Fibroblast of villous mesenchyme (primary cell): ENCODE measurements around the gene SPDEF. TPM values are rescaled to one million over a fixed set of nuclear protein-coding genes. Genes with fewer than 3 reads are reported as not detected.

ENCODE experiments used
- DNase-seq: peaks from one replicate; pipeline ENCODE4 v3.0.0-alpha.2; 2010; ENCODE audit warnings: low read depth
- H3K4me3 ChIP-seq: 2 replicates; pipeline ENCODE4 v1.5.1; 2011; ENCODE audit warnings: low read depth, mild to moderate bottlenecking, low read length
- total RNA-seq: library from RNA; depleted of rRNA; stranded (reverse); fragments of >200 nt; gene quantifications from 2 replicates; pipeline ENCODE4 v1.2.3, GENCODE V29; 2012
- TF ChIP-seq, protein P1 (sequence below): IDR thresholded peaks from 2 replicates; pipeline ENCODE4 v1.5.1; 2012; ENCODE audit warnings: low read depth, mild to moderate bottlenecking, low read length; ENCODE audit not compliant: insufficient read depth

Gene SPDEF
- total RNA-seq, 1 donor: under 0.01 TPM

DNA sequence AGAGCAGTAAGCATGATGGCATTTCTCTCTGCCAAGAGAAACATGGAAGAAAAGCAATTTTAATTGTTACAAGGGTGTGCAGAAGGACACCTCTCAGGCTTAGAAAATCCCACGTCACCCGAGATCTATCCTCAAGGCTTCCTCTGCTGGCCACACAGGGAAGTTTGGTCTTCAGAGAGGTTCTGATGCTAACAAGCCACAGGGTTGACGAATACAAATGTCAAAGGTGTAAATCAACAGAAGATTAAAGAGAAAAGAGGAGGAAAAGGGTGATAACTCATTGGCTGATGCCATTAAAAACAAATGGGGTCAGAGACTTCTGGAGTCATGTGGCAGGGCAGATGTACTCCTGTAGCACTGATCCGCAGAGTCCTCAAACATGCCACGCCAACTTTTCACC lies 33.6 kb upstream of the SPDEF start:
- H3K4me3 ChIP-seq: no peak overlapping the region
- DNase-seq: no peak
- TF ChIP-seq, protein P1, sequence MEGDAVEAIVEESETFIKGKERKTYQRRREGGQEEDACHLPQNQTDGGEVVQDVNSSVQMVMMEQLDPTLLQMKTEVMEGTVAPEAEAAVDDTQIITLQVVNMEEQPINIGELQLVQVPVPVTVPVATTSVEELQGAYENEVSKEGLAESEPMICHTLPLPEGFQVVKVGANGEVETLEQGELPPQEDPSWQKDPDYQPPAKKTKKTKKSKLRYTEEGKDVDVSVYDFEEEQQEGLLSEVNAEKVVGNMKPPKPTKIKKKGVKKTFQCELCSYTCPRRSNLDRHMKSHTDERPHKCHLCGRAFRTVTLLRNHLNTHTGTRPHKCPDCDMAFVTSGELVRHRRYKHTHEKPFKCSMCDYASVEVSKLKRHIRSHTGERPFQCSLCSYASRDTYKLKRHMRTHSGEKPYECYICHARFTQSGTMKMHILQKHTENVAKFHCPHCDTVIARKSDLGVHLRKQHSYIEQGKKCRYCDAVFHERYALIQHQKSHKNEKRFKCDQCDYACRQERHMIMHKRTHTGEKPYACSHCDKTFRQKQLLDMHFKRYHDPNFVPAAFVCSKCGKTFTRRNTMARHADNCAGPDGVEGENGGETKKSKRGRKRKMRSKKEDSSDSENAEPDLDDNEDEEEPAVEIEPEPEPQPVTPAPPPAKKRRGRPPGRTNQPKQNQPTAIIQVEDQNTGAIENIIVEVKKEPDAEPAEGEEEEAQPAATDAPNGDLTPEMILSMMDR: no peak

DNA sequence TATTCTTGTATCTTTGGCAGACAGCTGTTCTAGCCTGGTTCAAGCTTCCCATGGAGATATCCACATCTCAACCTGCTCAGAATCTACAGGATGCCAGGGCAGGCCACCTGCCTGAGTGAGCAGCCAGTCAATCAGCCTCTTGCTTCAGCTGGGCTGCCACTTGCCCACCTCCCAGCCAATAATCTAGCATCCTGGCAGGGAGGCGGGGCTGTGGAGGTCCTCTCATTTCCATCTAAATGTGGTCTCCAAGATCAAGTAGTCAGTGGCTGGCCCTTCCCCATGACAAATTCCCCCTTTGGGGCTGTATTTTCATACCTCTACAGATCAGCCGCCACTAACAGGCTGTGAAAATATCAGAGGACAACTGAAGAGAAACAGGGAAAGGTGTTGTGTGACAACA lies 33.0 kb upstream of the SPDEF start:
- no peak overlapping the region for H3K4me3 ChIP-seq
- no peak for DNase-seq
- TF ChIP-seq, protein P1: no peak

GRCh38 chr6:34587851-34588250 lies 31.7 kb upstream of the SPDEF start:
- TF ChIP-seq, protein P1: no peak
- DNase-seq: no peak
- no peak overlapping the region for H3K4me3 ChIP-seq

GRCh38 chr6:34587325-34587724 lies 31.2 kb upstream of the SPDEF start:
- no peak overlapping the region for H3K4me3 ChIP-seq
- DNase-seq: no peak
- TF ChIP-seq, protein P1: no peak

DNA sequence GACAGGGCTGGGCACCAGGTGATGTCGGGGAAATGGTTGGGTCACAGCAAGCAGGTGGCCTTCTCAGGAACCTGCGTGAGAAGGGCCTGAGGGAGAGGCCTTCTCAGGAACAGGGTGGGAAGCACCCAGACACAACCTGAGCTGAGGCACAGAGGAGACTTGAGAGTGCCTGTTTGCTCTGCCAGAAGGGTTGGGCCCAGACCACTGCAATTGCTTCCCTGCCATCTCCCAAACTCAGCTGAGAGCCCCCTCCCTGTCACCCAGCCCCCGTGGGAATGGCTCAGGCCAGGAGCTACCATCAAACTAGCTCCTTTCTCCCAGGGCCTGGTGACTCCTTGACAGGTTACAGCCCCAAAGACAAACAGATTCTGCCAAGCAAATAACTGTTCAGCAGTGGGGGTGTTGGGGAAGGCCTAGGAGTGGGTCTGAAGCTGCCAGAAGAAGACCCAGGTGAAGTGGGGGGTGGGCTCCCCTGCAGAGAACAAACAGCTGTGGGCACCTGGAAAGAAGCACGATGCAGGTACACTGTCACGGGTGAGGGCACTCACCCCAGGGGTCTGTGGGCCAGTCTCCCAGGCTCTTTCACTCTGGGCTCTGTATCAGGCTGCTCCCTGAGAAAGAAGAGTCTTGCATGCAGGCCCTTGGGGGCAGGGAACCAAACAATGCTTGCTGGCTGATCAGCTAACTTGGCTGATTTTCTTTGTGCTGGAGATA lies 30.4 kb upstream of the SPDEF start:
- H3K4me3 ChIP-seq: no peak overlapping the region
- no peak for DNase-seq
- TF ChIP-seq, protein P1: no peak

DNA sequence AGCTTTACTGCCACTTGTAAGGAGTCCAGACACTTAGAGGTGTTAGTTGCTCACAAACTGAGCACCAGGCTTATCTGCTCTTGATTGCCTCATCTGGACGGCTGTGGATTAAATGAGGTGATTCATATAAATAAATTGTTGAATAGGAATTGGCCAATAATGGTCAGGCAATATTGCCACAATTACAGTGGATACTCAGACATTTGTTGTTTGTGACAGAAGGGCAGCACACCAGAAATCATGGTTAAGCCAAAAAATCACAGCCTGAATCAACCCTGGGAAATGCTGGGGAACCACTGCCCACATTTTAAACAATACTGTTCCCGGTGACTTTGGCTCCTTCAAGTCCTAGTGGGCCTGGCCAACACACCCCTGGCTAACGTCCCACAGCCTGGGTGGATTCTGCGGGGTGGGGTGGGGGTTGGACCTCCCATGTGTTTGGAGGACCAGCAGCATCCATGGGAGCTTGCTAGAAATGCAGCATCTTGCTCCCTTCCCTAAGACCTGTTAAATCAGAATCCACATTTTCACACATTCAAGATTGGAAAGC lies 29.5 kb upstream of the SPDEF start:
- no peak overlapping the region for H3K4me3 ChIP-seq
- peak; percentile 84 for DNase-seq
- TF ChIP-seq, protein P1: no peak
